Fibroblast of mammary gland (primary cell): Measurements from ENCODE around the gene ADAMTSL3.

Experiments
- DNase-seq: peaks from one replicate; pipeline ENCODE4 v3.0.0-alpha.2; 2010; ENCODE audit warnings: low read depth
- H3K4me3 ChIP-seq: 2 replicates; pipeline ENCODE4 v1.5.1; 2011; ENCODE audit warnings: low read depth, mild to moderate bottlenecking, low read length, moderate library complexity; ENCODE audit not compliant: control insufficient read depth
- CTCF ChIP-seq: conservative IDR thresholded peaks from 2 replicates; pipeline ENCODE4 v1.5.1; 2011; ENCODE audit warnings: low read depth, low read length, inconsistent platforms; ENCODE audit not compliant: control insufficient read depth, insufficient read depth

The ADAMTSL3 gene

GRCh38 chr15:83993591-83993990 lies 339.7 kb downstream of the ADAMTSL3 start:
- H3K4me3 ChIP-seq = no peak overlapping the region
- no peak for TF ChIP-seq CTCF
- DNase-seq = no peak

GRCh38 chr15:83998486-83998885 lies 344.6 kb downstream of the ADAMTSL3 start:
- DNase-seq = no peak
- no peak for TF ChIP-seq CTCF
- H3K4me3 ChIP-seq = no peak overlapping the region

- H3K4me3 ChIP-seq = no peak overlapping the region
- TF ChIP-seq CTCF = no peak
- peak; percentile 8 for DNase-seq
These were observed 345.6 kb downstream of the ADAMTSL3 start for GRCh38 chr15:83999396-84000135.

- no peak for TF ChIP-seq CTCF
- DNase-seq = no peak
- no peak overlapping the region for H3K4me3 ChIP-seq
These were observed 347.1 kb downstream of the ADAMTSL3 start for GRCh38 chr15:84001037-84001436.

- no peak for DNase-seq
- H3K4me3 ChIP-seq = no peak overlapping the region
- no peak for TF ChIP-seq CTCF
These were observed 347.7 kb downstream of the ADAMTSL3 start for GRCh38 chr15:84001655-84002054.

GRCh38 chr15:84003791-84004503 lies 350.0 kb downstream of the ADAMTSL3 start:
- no peak for DNase-seq
- no peak overlapping the region for H3K4me3 ChIP-seq
- TF ChIP-seq CTCF = no peak
